K562 (cell line): ENCODE data around the gene ZDHHC3. TPM values are rescaled to one million over a fixed set of nuclear protein-coding genes. Genes with fewer than 3 reads are reported as not detected.

Experiments
- BMI1 ChIP-seq: fragments of 150-350 bp; IDR thresholded peaks from 2 replicates; pipeline ENCODE4 v1.6.1; 2014; ENCODE audit warnings: low read length
- EWSR1 ChIP-seq: fragments of 450-650 bp; IDR thresholded peaks from 2 replicates; pipeline ENCODE4 v1.6.1; 2018; ENCODE audit warnings: borderline replicate concordance, mild to moderate bottlenecking, low read depth, moderate library complexity; ENCODE audit not compliant: partially characterized antibody
- FOXK2 ChIP-seq, 2 experiments: fragments of 450-650 bp; IDR thresholded peaks in 1 of 2; conservative IDR thresholded peaks in 1 of 2; 2 replicates each; pipeline ENCODE4 v1.6.1; 2016; ENCODE audit warnings: low read depth in 2 of 2, mild to moderate bottlenecking in 1 of 2
- MYBL2 ChIP-seq, 2 experiments: fragments of 450-650 bp in 1 of 2; sonication (generic) in 1 of 2; formaldehyde crosslinking in 1 of 2; IDR thresholded peaks; 2 replicates each; pipeline versions ENCODE4 v1.6.1 to v1.8.1; 2017 to 2022; ENCODE audit warnings: borderline replicate concordance in 1 of 2, inconsistent platforms in 1 of 2, low read depth in 1 of 2, mild to moderate bottlenecking in 1 of 2, missing genetic modification reagents in 1 of 2, moderate library complexity in 1 of 2
- MYC ChIP-seq, 2 experiments: fragments of 250-450 bp in 1 of 2; sonication (Bioruptor Pico) in 1 of 2; IDR thresholded peaks; 2 replicates each; pipeline versions ENCODE4 v1.5.1 to v1.6.1; 2012 to 2021; ENCODE audit warnings: low read depth in 2 of 2, borderline replicate concordance in 1 of 2, improper control_type of control experiment in 1 of 2, low read length in 1 of 2, mild to moderate bottlenecking in 1 of 2, moderate library complexity in 1 of 2
- POLR2G ChIP-seq: fragments of 200-400 bp; formaldehyde crosslinking; IDR thresholded peaks from 2 replicates; pipeline ENCODE4 v1.6.1; 2017; ENCODE audit warnings: low read depth, mild to moderate bottlenecking, antibody characterized with exemption, low read length, moderate library complexity
- PPARD ChIP-seq: fragments of 250-450 bp; sonication (Bioruptor Pico); IDR thresholded peaks from 2 replicates; pipeline ENCODE4 v1.8.0; 2022; ENCODE audit warnings: inconsistent platforms, mild to moderate bottlenecking, moderate library complexity
- SIN3A ChIP-seq, 2 experiments: fragments of 150-350 bp in 1 of 2; IDR thresholded peaks; 2 replicates each; pipeline ENCODE4 v1.6.1; 2011 to 2016; ENCODE audit warnings: borderline replicate concordance in 2 of 2, low read depth in 2 of 2, low read length in 2 of 2, mild to moderate bottlenecking in 2 of 2, moderate library complexity in 2 of 2; ENCODE audit not compliant: control insufficient read depth in 1 of 2
- ZBTB8A ChIP-seq: fragments of 450-650 bp; IDR thresholded peaks from 2 replicates; pipeline ENCODE4 v1.6.1; 2018; ENCODE audit warnings: mild to moderate bottlenecking, moderate library complexity; ENCODE audit not compliant: partially characterized antibody
- ZNF124 ChIP-seq: sonication (generic); formaldehyde crosslinking; IDR thresholded peaks from 2 replicates; pipeline ENCODE4 v1.8.1; 2022; ENCODE audit warnings: missing genetic modification reagents
- ZSCAN32 ChIP-seq: fragments of 450-650 bp; formaldehyde crosslinking; IDR thresholded peaks from 2 replicates; pipeline ENCODE4 v1.4.0; 2020; ENCODE audit warnings: mild to moderate bottlenecking, moderate library complexity
- polyA plus RNA-seq, 8 experiments: library from polyadenylated mRNA; depleted of rRNA in 4 of 8; stranded (reverse) in 5 of 8; unstranded in 3 of 8; fragments of >200 nt; fragmentation: Nextera tagmentation in 2 of 8; fragmentation: Illumina TruSeq in 1 of 8; extraction: Ambion mirVana in 2 of 8; extraction: Trizol in 1 of 8; gene quantifications; 2 replicates each; pipeline versions ENCODE4 v1.2.1 to v1.2.3, GENCODE V29; 2011 to 2014; ENCODE audit warnings: inconsistent platforms in 1 of 8, missing spikeins in 1 of 8
- total RNA-seq, 7 experiments: library from RNA; depleted of rRNA in 6 of 7; stranded (reverse); fragments of >200 nt in 6 of 7; fragmentation: Illumina TruSeq in 2 of 7; extraction: Trizol in 2 of 7; gene quantifications; 2 replicates each; pipeline versions ENCODE4 v1.2.1 to v1.2.3, GENCODE V29; 2011 to 2021; ENCODE audit warnings: low replicate concordance in 1 of 7
- TF ChIP-seq, protein P1 (sequence below): fragments of 250-450 bp; sonication (Bioruptor Pico); IDR thresholded peaks from 2 replicates; pipeline ENCODE4 v1.8.0; 2022; ENCODE audit warnings: moderate library complexity, mild to moderate bottlenecking, inconsistent platforms
- TF ChIP-seq, protein P2 (sequence below), 2 experiments: IDR thresholded peaks; 2 replicates each; pipeline ENCODE4 v1.6.1; 2012; ENCODE audit warnings: improper control_type of control experiment in 2 of 2, low read depth in 2 of 2, low read length in 2 of 2, borderline replicate concordance in 1 of 2

ZDHHC3 gene
- total and polyA plus RNA-seq, 9 of the 15 experiments (the other 6 are each of a cell fraction or from before 2014, with no cell fraction given) = 10.3 to 120 (median 67.2) TPM

- TF ChIP-seq, protein P1, sequence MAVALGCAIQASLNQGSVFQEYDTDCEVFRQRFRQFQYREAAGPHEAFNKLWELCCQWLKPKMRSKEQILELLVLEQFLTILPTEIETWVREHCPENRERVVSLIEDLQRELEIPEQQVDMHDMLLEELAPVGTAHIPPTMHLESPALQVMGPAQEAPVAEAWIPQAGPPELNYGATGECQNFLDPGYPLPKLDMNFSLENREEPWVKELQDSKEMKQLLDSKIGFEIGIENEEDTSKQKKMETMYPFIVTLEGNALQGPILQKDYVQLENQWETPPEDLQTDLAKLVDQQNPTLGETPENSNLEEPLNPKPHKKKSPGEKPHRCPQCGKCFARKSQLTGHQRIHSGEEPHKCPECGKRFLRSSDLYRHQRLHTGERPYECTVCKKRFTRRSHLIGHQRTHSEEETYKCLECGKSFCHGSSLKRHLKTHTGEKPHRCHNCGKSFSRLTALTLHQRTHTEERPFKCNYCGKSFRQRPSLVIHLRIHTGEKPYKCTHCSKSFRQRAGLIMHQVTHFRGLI (CRISPR knock-in tag) = no peak
- TF ChIP-seq MYBL2 (IDR thresholded peaks at IDR 0.05; ENCODE audit: low read depth) (no peak), MYBL2 (CRISPR knock-in tag; IDR thresholded peaks at IDR 0.05; ENCODE audit: borderline replicate concordance) (no peak), BMI1 (no peak), FOXK2 (conservative IDR thresholded peaks at IDR 0.05 in 1 of 2, IDR thresholded peaks at IDR 0.05 in 1 of 2; ENCODE audit: low read depth in 2 of 2) (peak; percentile 45 to 59; a peak in 2 of 4 replicates), MYC (IDR thresholded peaks at IDR 0.05; ENCODE audit: low read depth, low read length) (peak; percentile 83), MYC (CRISPR knock-in tag; IDR thresholded peaks at IDR 0.05; ENCODE audit: borderline replicate concordance, low read depth) (peak; percentile 91; the same call in 1 of the 2 replicates), ZSCAN32 (CRISPR knock-in tag) (no peak), ZBTB8A (no peak), ZNF124 (CRISPR knock-in tag) (no peak), POLR2G (peak; percentile 96), EWSR1 (no peak), SIN3A (IDR thresholded peaks at IDR 0.05; ENCODE audit: borderline replicate concordance in 2 of 2, control insufficient read depth in 1 of 2, low read depth in 2 of 2, low read length in 2 of 2) (peak in 1 of 2 experiments; percentile 93; a peak in 2 of 4 replicates), PPARD (CRISPR knock-in tag) (no peak)
- TF ChIP-seq, protein P2, sequence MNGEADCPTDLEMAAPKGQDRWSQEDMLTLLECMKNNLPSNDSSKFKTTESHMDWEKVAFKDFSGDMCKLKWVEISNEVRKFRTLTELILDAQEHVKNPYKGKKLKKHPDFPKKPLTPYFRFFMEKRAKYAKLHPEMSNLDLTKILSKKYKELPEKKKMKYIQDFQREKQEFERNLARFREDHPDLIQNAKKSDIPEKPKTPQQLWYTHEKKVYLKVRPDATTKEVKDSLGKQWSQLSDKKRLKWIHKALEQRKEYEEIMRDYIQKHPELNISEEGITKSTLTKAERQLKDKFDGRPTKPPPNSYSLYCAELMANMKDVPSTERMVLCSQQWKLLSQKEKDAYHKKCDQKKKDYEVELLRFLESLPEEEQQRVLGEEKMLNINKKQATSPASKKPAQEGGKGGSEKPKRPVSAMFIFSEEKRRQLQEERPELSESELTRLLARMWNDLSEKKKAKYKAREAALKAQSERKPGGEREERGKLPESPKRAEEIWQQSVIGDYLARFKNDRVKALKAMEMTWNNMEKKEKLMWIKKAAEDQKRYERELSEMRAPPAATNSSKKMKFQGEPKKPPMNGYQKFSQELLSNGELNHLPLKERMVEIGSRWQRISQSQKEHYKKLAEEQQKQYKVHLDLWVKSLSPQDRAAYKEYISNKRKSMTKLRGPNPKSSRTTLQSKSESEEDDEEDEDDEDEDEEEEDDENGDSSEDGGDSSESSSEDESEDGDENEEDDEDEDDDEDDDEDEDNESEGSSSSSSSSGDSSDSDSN (IDR thresholded peaks at IDR 0.05; ENCODE audit: borderline replicate concordance in 1 of 2, low read depth in 2 of 2, low read length in 2 of 2) = 0 out of 4 replicates have a peak, but pooled peaks of 1 of the 2 experiments have one; percentile 68
Observed at GRCh38 chr3:44976002-44976815, at the start of gene ZDHHC3, which contains the start of gene EXOSC7 (continued).
